ENCODE results near the gene LRG1. TPM values are rescaled to one million over a fixed set of nuclear protein-coding genes. Genes with fewer than 3 reads are reported as not detected.

LRG1 gene
- total and polyA plus RNA-seq, 10 of the 15 experiments (the other 5 are each of a cell fraction or from before 2014, with no cell fraction given) = 0.29 to 4.7 (median 0.58) TPM

DNA sequence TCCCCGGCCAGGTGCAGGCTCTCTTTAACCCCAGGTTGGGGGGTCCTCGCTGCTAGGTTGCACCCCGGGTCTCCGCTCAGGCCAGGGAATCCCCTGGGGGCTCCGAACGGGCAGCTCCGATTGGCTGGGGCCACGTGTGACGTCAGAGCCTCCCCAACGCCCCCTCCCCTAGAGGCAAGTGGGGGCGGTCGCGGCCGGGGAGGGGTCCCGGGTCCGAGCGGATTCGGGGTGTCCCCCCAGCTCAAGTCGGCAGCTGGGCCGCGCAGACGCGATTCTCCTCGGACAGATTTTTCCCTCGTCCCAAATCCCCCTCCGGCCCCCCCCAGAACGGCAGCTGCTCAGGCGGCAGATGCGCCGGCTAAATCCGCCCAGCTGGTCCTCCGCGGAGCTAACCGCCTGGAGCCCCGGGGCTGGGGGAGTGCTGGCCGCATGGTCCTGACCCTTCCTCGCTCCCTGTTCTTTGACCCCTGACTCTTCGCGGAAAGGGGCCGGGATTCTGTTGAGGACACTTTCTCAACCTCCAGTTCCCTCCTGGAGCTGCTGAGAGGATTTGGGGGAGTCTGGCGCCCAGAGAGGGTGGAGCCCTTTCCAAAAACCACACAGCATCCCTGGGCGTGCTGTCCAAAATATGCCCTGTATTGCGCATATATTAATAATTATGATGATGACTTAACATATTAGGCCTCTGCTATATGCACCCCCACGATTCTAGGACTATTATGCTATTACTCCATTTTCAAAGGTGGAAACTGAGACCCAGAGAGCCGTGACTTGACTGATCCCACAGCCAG lies 45.0 kb upstream of the LRG1 start:
- CTCF ChIA-PET = interaction anchor here (1.4 kb wide), 1 partner anchor 18 kb away, joined by 3 read pairs; no protein-coding TSS in a partner anchor
- Histone ChIP-seq H3K27me3 (replicated peaks in 1 of 2; ENCODE audit: control insufficient read depth in 2 of 2, insufficient read depth in 2 of 2, low read length in 1 of 2) (peaks cover 6 to 10% of the 10 kb centered on the region in 2 experiments), H3K4me1 (ENCODE audit: control insufficient read depth, insufficient read depth, low read length) (no peaks in the 10 kb centered on the region), H3K27ac (ENCODE audit: control insufficient read depth, insufficient read depth) (no peak overlapping the region), H3K4me2 (ENCODE audit: control insufficient read depth, insufficient read depth) (peak overlapping the region; percentile 55; the same call in 1 of the 2 replicates), H3K4me3 (no peak overlapping the region), H3K36me3 (ENCODE audit: control insufficient read depth in 2 of 2, insufficient read depth in 2 of 2, low read length in 1 of 2) (no peaks in the 10 kb centered on the region), H3K79me2 (ENCODE audit: control insufficient read depth, insufficient read depth, low read length) (no peaks in the 10 kb centered on the region), H4K20me1 (ENCODE audit: control insufficient read depth, insufficient read depth) (no peaks in the 10 kb centered on the region), H2AFZ (ENCODE audit: control insufficient read depth, low read depth, low read length) (no peak overlapping the region), H3K9me3 (replicated peaks; ENCODE audit: control insufficient read depth, insufficient read depth, low read length) (no peaks in the 10 kb centered on the region), H3K9ac (ENCODE audit: control insufficient read depth, insufficient read depth, low read length) (no peak overlapping the region)
- SMC1A ChIA-PET (ENCODE audit: uncharacterized antibody, unreplicated experiment) = interaction anchor here (1.1 kb wide), 1 partner anchor 12 kb away, joined by 3 read pairs; no protein-coding TSS in a partner anchor
- intact Hi-C loops (cut with micrococcal nuclease; ENCODE audit: unreplicated experiment) (no loop called here), in situ Hi-C loops (cut with MboI) (no loop called here)
- FAIRE-seq (no peak), ATAC-seq (no peak), DNase-seq (ENCODE audit: low read depth, low spot score) (no peak)
- 25% methylated on average over 45 of the region's 45 CpGs for WGBS (ENCODE audit: insufficient coverage, insufficient replicate concordance, low lambda C conversion rate, missing lambda C conversion rate)
- TF ChIP-seq SUPT20H (IDR thresholded peaks at IDR 0.05; ENCODE audit: borderline replicate concordance, control insufficient read depth, low read depth, low read length) (no peak), SIN3A (IDR thresholded peaks at IDR 0.05; ENCODE audit: low read depth, low read length) (no peak), CBFB (IDR thresholded peaks at IDR 0.05; ENCODE audit: low read depth) (no peak), EZH2 (IDR thresholded peaks at IDR 0.05; ENCODE audit: borderline replicate concordance, control insufficient read depth, low read depth, low read length) (no peak), RAD21 (IDR thresholded peaks at IDR 0.05; ENCODE audit: insufficient read depth, low read depth, low read length) (no peak), FOS (IDR thresholded peaks at IDR 0.05; ENCODE audit: borderline replicate concordance, extremely low read depth, insufficient read length) (no peak), CREB1 (IDR thresholded peaks at IDR 0.05; ENCODE audit: low read depth) (no peak), RAD51 (IDR thresholded peaks at IDR 0.05) (no peak), FOXM1 (IDR thresholded peaks at IDR 0.05; ENCODE audit: low read depth, low read length) (no peak), EP300 (IDR thresholded peaks at IDR 0.05; ENCODE audit: borderline replicate concordance in 1 of 2, control insufficient read depth in 1 of 2, low read depth in 2 of 2, low read length in 2 of 2) (no peak), MYC (IDR thresholded peaks at IDR 0.05; ENCODE audit: insufficient read depth, insufficient read length, insufficient replicate concordance, low read length, severe bottlenecking) (no peak)
- BruUV-seq (replicated peaks) = no TSS peak
- RAD21 ChIA-PET (ENCODE audit: unreplicated experiment) = no interaction called here
- POLR2A ChIA-PET = no interaction called here
